HG03064 (cell line): ENCODE results near the gene C3orf62.
"Not testable (repeated sequence)": the region's sequence is repeated elsewhere in the genome, so short reads cannot be mapped to it uniquely, and the experiment has no call there.

Experiments used
- ATAC-seq: cut with Tn5 transposase; IDR thresholded peaks from one replicate; pipeline ENCODE4 v1.9.1; 2021; ENCODE audit warnings: low read depth; ENCODE audit not compliant: unreplicated experiment

C3orf62 gene

GRCh38 chr3:49269443-49270155, 7.4 kb downstream of the C3orf62 start:
- no peak for ATAC-seq

GRCh38 chr3:49266410-49267095, 10.5 kb downstream of the C3orf62 start:
- no peak for ATAC-seq

- no peak for ATAC-seq
Measured at GRCh38 chr3:49265661-49266386, 11.2 kb downstream of the C3orf62 start.

DNA sequence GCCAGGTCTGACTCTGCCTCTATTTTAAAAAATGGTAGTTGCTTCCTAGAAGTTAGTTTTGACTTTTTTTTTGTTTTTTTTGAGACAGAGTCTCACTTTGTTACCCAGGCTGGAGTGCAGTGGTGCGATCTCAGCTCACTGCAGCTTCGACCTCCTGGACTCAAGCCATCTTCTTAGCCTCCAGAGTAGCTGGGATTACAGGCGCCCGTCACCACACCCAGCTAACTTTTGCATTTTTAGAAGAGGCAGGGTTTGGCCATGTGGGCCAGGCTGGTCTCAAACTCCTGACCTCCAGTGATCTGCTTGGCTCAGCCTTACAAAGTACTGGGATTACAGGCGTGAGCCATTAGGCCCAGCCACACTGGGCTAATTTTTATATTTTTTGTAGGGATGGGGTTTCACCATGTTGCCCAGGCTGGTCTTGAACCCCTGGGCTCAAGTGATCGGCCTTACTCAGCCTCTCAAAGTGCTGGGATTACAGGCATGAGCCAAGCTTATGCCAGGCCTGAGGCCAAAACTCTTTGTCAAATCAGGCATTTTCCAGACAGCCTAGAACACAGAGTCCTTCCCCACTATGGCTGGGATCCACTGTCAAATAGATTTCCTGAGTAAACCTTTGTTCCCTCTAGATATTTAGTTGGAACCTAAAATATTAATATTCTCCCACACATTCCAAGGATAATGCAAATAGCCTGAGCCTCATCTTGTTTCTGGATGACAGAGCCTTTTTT, 13.7 kb downstream of the C3orf62 start:
- no peak for ATAC-seq

DNA sequence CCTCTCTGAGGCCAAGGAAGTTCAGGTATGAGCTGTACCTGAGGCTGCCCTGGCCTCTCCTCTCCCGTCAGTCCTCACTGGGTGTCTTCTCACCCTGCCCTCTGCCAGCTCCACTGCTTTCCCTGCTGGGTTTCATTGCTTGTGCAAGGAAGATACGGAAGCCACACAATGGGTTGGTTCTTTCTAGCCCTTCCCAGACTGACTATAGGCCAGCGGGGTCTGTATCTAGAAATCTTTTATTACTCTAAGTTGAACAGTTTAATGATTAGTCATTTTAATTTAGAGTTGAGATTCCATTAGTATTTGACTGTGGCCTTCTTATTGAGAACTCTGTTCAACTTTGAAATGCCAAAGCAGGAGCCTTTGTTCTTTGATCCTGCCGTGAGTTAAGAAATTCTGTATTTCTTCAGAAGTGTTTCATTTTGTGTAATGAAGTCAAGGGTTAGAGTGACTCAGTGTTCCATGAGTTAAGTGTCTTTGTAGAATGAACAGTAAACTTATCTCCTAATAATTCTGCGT, 16.2 kb downstream of the C3orf62 start:
- no peak for ATAC-seq

- no peak for ATAC-seq
Measured at GRCh38 chr3:49257187-49257586, 19.8 kb downstream of the C3orf62 start.

GRCh38 chr3:49255718-49256511, 21.1 kb downstream of the C3orf62 start:
- ATAC-seq = no peak

- no peak for ATAC-seq
Measured at GRCh38 chr3:49255112-49255511, 21.9 kb downstream of the C3orf62 start.

GRCh38 chr3:49253512-49253911, 23.5 kb downstream of the C3orf62 start:
- no peak for ATAC-seq

DNA sequence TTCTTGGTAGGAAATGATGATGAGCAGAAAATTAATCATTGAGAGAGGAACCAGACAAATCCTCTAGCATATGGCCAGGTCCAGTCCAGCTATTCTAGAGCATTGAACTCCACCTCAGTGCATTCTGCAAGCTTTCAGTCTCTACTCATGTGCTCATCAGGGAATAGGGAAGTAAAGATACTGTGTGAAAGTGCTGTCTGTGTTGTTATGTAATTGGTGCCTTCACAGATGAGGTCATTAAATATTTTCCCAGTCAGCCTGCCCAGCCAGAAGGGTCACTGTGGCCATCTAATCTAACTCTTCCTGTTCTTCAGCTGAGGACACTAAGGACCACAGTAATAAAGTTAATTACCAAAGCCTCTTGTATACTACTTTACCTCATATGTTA, 28.2 kb downstream of the C3orf62 start:
- no peak for ATAC-seq

GRCh38 chr3:49244581-49245205, 32.3 kb downstream of the C3orf62 start:
- no peak for ATAC-seq

- not testable (repeated sequence) for ATAC-seq
Measured at GRCh38 chr3:49240091-49240490, 36.9 kb downstream of the C3orf62 start.

DNA sequence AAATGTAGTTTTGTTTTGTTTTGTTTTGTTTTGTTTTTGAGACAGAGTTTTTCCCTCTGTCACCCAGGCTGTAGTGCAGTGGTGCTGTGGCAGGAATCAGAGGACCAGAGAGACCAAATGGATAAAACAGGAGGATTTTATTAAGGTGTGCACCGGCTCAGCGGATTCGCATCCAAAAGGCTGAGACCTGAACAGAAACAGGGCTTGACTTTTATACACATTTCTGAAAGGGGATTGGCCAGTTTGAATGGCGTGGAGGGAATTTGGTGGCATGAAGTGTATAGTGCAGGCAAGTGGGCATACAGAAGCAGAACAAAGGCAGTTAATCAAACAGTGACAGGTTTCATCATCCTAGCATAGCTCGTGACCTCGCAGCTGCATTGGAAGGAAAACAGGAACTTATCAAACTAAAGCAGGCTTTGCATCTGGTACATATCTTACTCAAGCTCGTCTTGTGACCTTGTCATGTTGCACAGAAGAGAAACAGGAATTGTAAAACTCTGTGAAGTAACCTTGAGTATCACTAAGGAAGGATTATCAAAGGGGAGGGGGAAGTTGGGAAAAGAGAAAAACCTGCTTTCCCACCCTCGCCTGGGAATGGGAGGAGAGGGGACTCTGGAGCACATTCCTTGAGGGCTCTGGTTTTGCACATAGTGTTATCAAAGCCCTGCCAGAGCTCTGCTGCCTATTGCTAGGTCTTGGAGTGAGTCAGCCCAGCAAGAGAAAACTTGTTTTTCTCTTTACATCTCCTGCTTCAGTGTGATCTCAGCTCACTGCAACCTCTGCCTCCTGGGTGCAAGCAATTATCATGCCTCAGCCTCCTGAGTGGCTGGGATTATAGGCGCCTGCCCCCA, 38.5 kb downstream of the C3orf62 start:
- ATAC-seq = no peak

DNA sequence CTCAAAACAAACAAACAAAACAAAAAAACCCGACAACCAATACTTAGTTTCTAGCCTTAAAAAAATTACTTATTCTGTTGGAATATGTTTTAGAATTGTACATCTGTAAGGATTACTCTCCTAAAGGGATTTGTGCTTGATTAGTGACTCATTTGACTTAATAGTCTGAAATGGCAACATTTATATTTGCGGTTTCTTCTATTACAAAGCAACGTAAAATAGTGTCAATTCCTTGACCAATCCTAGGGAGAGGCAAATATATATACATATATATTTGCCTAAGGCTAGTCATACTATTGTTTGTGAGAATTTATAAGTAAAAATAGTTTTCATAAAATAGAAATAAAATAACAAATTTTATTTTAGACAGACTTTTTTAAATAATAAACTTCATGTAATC, 39.7 kb downstream of the C3orf62 start:
- no peak for ATAC-seq

- ATAC-seq = no peak
Measured at GRCh38 chr3:49236226-49236625, 40.8 kb downstream of the C3orf62 start.

DNA sequence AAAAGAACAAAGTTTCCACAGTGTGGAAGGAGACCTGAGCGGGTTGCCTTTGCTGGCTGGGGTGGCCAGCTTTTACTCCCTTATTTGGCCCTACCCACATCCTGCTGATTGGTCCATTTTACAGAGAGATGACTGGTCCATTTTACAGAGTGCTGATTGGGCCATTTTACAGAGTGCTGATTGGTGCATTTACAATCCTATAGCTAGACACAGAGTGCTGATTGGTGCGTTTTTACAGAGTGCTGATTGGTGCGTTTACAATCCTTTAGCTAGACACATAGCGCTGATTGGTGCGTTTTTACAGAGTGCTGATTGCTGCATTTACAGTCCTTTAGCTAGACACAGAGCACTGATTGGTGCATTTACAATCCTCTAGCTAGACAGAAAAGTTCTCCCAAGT, 48.2 kb downstream of the C3orf62 start:
- not testable (repeated sequence) for ATAC-seq

DNA sequence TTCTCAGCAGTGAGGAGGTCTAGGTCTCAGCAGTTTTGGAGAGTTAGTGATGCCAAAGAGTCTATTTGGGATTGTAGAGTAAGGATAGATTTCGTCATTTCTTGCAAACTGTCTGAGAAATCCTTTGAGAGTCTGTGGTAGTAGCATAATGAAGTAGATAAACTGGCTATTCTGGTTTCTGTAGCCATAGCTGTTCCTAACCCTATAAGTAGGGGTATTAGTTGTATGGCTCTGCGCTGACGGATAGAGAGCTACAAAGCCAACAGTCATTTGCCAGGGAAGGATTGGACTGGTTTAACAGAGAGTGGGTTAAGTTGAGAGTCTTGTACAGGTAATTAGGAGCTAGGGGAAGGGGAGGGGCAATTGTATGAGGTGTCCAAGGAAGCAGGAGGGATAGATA, 55.0 kb downstream of the C3orf62 start:
- no peak for ATAC-seq

DNA sequence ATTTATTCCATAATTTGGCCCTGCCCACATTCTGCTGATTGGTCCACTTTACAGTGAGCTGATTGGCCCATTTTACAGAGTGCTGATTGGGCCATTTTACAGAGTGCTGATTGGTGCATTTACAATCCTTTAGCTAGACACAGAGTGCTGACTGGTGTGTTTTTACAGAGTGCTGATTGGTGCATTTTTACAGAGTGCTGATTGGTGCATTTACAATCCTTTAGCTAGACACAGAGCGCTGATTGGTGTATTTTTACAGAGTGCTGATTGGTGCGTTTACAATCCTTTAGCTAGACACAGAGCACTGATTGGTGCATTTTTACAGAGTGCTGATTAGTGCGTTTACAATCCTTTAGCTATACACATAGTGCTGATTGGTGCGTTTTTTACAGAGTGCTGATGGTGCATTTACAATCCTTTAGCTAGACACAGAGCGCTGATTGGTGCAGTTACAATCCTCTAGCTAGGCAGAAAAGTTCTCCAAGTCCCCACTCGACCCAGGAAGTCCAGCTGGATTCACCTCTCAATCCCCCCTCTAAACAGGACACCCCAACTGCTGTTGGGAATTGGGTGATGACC, 56.0 kb downstream of the C3orf62 start:
- not testable (repeated sequence) for ATAC-seq
